Iris pigment epithelial cell (primary cell): Measurements from ENCODE around the gene PAK3.

Experiments
- DNase-seq: peaks from one replicate; pipeline ENCODE4 v3.0.0-alpha.2; 2011; ENCODE audit warnings: low read depth

PAK3 gene

GRCh38 chrX:111131572-111131971 is 35.6 kb downstream of the PAK3 start:
- peak; percentile 54 for DNase-seq

GRCh38 chrX:111133389-111133788 is 37.4 kb downstream of the PAK3 start:
- peak; percentile 42 for DNase-seq

GRCh38 chrX:111145878-111146277 is 49.9 kb downstream of the PAK3 start:
- DNase-seq, result no peak

GRCh38 chrX:111151764-111152163 is 55.8 kb downstream of the PAK3 start:
- no peak for DNase-seq

DNA sequence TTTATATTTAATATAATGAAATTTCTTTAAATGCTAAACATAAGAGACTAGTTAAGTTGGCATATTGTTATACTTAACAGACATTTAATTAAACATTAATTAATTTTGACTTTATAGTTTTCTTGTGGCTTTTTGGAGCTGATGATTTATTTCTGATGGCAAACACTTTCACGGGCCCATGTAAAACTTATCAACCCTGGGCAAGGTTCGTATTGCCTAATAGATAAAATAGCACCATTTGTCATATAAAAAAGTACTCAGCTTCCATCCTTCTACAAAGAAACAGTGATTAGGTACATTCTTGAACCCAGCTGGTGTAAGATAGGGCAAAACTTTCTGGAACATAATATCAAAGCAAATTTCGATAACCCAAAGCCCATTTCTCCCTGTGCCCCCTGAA is 63.2 kb downstream of the PAK3 start:
- no peak for DNase-seq

GRCh38 chrX:111164728-111165127 is 68.7 kb downstream of the PAK3 start:
- peak; percentile 16 for DNase-seq

DNA sequence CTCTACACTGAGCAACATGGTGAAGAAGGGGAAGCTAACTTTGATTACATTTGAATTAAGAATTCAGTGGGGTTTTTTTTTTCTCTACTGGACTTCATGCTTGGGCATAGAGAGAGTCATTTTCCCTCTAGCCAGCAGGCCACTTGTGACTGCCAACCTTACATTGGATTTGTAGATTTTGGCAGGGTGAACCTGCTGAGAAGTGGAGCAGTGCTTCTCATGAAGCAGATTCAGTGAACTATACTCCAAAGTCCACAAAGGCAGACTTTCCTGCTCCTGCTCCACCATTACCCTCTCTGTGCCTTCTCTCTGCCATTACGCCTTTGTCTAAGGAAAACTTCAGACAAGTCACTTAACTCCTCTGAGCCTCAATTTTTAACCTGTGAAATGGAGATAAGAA is 69.9 kb downstream of the PAK3 start:
- DNase-seq, result no peak

DNA sequence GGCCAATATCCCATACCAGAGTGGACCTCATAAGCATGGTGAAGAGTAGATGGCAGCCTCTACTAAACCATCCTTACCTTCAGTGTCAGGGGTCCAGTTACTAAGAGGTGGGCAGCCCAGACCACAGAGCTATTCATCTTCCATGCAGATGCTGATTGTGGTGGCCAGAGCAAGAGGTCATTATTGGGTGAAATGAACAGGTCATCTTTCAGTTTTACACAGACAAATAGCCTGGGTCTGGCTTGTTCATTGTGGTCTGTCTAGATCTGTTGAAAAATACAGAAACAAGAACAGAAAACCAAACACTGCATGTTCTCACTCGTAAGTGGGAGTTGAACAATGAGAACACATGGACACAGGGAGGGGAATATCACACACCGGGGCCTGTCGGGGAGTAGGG is 71.3 kb downstream of the PAK3 start:
- no peak for DNase-seq

GRCh38 chrX:111168314-111168713 is 72.3 kb downstream of the PAK3 start:
- peak; percentile 5 for DNase-seq

DNA sequence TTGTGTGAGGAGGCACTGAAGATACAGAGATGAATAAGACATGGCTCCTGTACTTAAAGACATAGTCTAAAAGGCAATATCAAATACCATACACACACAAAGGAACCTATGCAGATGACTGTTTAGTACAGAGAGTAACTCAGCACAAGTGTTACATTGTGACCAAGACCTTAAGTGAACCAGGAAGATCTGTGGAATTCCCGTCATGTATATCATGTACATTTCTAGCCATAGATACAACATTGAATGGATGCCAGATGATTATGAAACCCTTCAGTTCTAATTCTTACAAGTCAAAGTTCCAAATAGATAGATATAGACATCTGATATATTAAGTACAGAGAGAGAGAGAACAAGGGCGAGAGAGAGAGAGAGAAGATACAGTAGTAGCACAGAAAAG is 73.2 kb downstream of the PAK3 start:
- no peak for DNase-seq

DNA sequence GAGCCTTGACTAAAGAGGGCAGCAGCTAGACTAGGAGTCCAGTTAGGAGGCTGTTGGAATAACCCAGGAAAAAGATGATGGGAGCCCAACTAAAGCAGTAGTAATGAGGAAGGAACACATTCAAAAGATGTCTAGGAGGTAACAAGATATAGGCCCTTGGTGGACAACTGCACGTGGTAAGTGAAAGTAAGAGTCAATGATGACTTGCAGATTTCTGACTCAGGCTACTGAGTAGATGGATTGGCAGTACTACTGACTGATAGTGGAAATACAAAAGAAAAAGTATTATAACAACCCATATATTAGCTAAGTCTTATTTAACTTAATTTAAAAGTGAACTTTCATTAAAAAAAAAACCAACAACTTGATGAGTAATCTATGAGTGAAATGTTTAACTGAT is 74.0 kb downstream of the PAK3 start:
- DNase-seq, result peak; percentile 6

GRCh38 chrX:111180750-111181240 is 84.8 kb downstream of the PAK3 start:
- DNase-seq, result no peak

- no peak for DNase-seq
Measured at GRCh38 chrX:111181951-111182350, 86.0 kb downstream of the PAK3 start.

DNA sequence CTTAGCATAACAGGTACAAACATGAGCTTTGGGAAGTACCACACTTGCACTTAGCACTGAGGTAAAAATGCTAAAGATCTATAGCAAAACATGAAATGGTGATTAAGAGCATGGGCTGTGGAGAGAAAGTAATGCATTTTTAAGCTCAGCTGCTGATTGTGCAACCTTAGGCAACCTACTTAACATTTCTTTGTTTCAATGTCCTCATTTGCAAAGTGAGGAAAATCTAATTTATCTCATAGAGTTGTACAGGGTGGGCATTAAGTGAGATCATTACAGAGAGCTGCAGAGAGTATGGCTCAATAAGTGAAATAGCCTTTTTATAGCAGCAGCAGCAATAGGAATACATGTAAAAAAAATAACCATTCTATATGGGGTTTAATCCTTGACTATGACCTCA is 87.0 kb downstream of the PAK3 start:
- DNase-seq, result no peak

GRCh38 chrX:111191598-111191997 is 95.6 kb downstream of the PAK3 start:
- no peak for DNase-seq

GRCh38 chrX:111199505-111199904 is 103.5 kb downstream of the PAK3 start:
- no peak for DNase-seq

DNA sequence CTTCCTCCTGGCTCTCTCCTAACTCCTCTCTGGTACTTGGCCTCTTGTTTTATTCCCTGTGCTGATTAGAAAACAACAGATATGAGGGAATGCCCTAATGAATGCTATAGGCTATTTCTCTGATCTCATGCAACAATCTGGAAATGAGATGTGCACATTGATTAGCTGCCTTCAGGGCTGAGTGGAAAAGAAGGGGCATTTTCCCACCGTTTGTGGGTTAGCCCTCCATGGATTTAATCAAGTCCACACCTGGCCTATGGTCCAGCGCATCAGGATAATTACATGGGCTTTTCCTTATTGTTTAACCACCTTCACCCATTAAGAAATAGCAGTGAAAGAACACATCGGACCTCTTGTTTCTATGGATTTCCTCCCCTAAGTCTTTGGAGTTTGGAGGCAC is 104.3 kb downstream of the PAK3 start:
- no peak for DNase-seq

- DNase-seq, result no peak
Measured at GRCh38 chrX:111207851-111208250, 111.9 kb downstream of the PAK3 start.

GRCh38 chrX:111216293-111216801 is 120.4 kb downstream of the PAK3 start:
- DNase-seq, result no peak

DNA sequence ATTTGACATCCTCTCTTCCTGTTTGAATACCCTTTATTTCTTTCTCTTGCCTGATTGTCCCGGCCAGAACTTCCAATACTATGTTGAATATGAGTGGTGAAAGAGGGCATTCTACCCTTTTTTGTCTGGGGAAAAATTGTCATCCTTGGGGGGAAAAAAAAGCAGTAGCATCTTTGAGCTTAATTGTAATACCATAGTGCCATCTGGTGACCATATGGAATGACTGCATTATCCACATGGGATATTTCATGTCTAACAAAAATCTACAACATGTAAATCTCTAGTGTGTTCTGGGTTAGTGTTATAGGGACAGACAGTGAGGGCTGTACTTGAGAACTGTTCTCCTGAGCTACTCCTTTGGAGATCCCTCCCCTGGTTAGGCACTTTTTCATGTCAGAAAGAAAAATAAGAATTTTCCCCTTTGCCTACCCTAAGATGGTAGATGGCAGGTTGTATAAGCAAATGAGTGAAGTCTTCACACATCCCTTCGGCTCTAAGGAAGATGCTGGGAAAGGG is 148.3 kb downstream of the PAK3 start:
- DNase-seq, result peak; percentile 27

DNA sequence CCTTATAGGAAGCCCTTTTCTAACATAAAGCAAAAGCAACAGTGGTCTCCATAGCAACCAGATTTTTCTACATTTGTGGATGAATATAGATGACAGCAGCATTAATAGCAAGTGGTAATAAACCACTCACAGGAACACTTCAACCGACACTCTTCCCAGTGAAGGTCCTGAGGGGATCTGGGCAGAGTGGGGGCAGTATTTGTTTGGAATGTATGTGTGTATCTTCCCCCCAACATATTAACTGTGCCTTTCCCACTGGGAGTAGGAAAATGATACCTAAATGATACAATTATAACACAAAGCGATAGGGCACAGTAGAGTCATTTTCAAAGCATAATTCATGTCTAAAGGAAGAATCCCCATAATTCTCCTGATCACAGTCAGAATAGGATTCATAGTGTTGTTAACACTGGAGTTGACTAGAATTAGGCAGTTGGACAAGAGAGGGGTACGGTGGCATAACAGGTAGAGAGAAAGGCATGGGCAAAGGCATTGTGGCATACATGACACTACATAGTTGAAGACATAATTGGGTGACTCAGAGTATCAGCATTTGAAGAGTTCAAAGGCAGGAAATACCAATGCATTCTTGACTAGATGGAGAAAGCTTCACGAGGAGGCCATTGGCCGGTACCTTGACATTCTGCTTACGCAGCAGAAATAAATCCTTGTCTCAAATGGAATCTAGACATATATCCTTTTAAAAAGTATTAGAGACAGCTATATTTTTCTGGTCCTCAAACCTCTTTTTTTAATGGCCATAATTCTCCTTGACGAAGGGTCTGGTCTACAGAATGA is 159.1 kb downstream of the PAK3 start:
- DNase-seq, result no peak

DNA sequence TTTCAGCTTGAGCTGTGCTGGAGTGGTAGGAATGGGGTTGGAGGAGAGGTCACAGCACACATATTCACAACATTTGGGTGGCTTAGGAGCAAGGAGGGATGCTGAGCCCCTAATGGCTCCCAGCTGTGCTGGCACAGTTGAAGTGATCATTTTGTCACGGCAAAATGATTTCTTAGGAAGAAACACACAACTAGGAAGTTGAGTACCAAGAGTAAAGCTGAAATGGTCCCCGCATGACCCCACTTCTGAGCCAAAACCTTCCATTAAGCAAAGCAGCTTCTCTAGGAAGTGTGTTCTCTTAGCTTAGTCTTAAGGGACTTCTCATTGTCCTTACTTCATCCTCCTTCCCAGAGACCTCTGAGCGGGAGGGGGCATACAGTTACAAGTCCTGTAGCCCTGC is 161.7 kb downstream of the PAK3 start:
- no peak for DNase-seq

GRCh38 chrX:111259559-111259958 is 163.6 kb downstream of the PAK3 start:
- DNase-seq, result no peak

DNA sequence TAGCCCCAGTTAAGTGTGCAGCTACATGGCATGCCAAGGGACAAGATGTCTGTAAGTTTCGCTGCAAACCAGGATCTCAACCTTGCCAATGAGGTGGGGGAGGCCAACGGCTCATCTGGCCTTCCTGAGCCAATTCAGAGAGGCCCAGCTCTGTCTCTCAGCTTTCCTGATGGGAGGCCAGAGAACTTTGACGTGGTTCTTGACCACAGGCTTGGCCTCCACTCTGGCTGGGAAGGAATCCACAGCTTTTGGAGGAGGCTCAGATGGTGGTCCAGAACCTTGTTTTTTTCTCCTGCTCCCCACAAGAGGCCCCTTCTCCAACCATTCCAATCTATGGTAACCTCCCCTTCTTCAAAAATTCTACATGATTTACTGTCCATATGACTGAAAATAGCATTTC is 164.5 kb downstream of the PAK3 start:
- no peak for DNase-seq
